Stimulated activated naive CD4-positive, alpha-beta T cell treated with Interleukin-2 at 50 U/mL for 16 hours (primary cell): ENCODE results near the gene DKC1.
A peak's percentile ranks its signal among the peaks of the same experiment; 100 is the strongest.
"Not testable (repeated sequence)": the region's sequence is repeated elsewhere in the genome, so short reads cannot be mapped to it uniquely, and the experiment has no call there.

Experiments
- DNase-seq: peaks from one replicate; lab custom pipeline; 2025; lab: John Stamatoyannopoulos, UW

Gene DKC1

GRCh38 chrX:154793084-154793795, 30.6 kb downstream of the DKC1 start:
- no peak for DNase-seq

GRCh38 chrX:154795016-154795415, 32.4 kb downstream of the DKC1 start:
- DNase-seq = no peak

- DNase-seq = no peak
Measured at GRCh38 chrX:154797006-154797405, 34.3 kb downstream of the DKC1 start.

- no peak for DNase-seq
Measured at GRCh38 chrX:154799556-154800348, 37.1 kb downstream of the DKC1 start.

- no peak for DNase-seq
Measured at GRCh38 chrX:154800478-154801210, 38.0 kb downstream of the DKC1 start.

- DNase-seq = no peak
Measured at GRCh38 chrX:154802947-154803346, 40.3 kb downstream of the DKC1 start.

- no peak for DNase-seq
Measured at GRCh38 chrX:154804261-154804956, 41.7 kb downstream of the DKC1 start.

GRCh38 chrX:154804957-154805695, 42.5 kb downstream of the DKC1 start, which contains the start of gene MPP1:
TSS of gene MPP1 (minus strand) at chrX:154805485. CDS start at chrX:154805373, 112 bp downstream.
- DNase-seq = peak; percentile 57

- DNase-seq = no peak
Measured at GRCh38 chrX:154805696-154806091, 43.0 kb downstream of the DKC1 start.

GRCh38 chrX:154806837-154807501, 44.3 kb downstream of the DKC1 start:
- no peak for DNase-seq

GRCh38 chrX:154809939-154810665, 47.4 kb downstream of the DKC1 start:
- DNase-seq = no peak

GRCh38 chrX:154812341-154813101, 49.9 kb downstream of the DKC1 start:
- no peak for DNase-seq

GRCh38 chrX:154813801-154814200, 51.1 kb downstream of the DKC1 start:
- DNase-seq = no peak

GRCh38 chrX:154815274-154815818, 52.7 kb downstream of the DKC1 start:
- DNase-seq = no peak

- not testable (repeated sequence) for DNase-seq
Measured at GRCh38 chrX:154816326-154816898, 53.7 kb downstream of the DKC1 start.

GRCh38 chrX:154817048-154817618, 54.5 kb downstream of the DKC1 start:
- DNase-seq = not testable (repeated sequence)

GRCh38 chrX:154818916-154819770, 56.5 kb downstream of the DKC1 start:
- DNase-seq = no peak
